HG03039 (cell line): ENCODE data around the gene ISCA1.
"Not testable (repeated sequence)": the region's sequence is repeated elsewhere in the genome, so short reads cannot be mapped to it uniquely, and the experiment has no call there.

Experiments used
- ATAC-seq: cut with Tn5 transposase; IDR thresholded peaks from one replicate; pipeline ENCODE4 v1.9.1; 2021; ENCODE audit warnings: mild to moderate bottlenecking, moderate library complexity; ENCODE audit not compliant: unreplicated experiment

ISCA1 gene

DNA sequence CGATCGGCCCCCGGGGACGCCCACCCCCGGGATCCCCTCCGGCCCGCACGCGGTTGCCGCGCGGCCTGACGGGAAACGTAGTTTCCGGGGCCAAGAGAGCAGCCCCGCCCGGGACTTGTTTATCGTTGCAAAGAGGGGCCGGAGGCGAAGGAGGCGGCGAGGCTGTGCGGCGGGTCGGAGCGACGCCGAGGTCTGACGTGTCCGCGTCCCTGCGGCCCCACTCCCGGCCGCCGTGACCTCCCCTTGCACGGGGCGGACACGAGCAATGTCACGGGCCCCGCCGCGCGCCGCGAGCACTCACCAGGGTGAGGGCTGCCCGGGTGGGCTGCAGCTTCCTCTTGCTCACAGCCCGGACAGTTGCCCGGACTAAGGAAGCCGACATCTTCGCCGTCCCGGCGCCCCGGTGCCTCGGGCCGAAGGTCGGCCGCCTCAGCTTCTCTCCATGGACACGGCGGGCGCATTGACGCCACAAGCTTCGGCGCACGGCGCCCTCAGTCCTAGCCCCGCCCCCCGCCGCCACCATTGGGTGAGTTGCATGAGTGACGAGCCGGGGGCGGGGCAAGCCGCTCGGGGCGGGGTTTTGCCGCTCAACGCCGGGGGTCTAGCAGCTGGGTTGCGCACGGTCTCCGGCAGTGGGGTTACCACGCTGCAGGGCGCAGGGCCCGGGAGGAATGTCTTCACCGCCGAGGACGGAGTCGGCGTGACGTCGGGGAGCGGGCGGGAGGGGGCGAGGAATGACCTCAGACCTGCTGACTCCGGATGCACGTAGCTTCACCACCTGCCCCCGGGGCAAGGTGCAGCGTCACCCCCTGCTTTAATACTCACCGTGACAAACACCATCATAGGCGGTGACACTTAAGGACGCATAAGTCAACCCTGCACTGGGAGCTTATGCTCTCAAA is at the start of gene ISCA1:
TSS of gene ISCA1 (minus strand) at position 462 of the 902 bp plus-strand sequence. CDS start at position 382, 80 bp downstream.
- ATAC-seq: peak; percentile 79

DNA sequence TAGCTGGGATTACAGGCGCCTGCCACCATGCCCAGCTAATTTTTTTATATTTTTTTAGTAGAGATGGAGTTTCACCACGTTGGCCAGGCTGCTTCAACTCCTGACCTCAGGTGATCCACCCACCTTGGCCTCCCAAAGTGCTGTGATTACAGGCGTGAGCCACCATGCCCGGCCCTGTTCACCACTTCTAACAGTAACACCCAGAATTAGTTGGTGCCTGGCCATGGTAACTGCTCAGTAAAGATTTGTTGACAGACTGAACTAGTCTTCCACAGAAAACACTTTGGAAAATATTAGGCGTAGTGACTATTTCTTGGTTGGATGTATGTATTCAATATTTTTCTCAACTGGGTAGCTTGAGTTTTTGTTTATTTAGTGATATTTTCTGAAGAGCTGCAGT is 47.8 kb upstream of the ISCA1 start:
- no peak for ATAC-seq

DNA sequence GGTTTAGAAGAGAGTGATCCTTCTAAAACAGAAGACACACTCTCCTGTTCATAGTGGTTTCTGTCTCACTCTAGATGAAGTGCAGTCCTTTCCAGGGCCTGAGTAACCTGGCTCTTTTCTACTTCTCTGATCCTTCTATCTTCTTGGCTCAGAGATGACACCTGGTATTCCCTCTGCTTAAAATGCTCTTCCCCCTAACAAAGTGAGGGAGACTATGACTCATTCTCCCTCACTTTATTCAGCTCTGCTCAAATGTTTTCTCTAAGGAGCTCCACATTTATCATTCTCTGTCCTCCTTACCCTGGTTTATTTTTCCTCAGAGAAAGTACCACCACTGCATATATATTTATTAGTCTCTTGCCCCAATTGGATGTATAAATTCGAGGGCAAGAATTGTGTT is 47.3 kb upstream of the ISCA1 start:
- ATAC-seq: no peak

DNA sequence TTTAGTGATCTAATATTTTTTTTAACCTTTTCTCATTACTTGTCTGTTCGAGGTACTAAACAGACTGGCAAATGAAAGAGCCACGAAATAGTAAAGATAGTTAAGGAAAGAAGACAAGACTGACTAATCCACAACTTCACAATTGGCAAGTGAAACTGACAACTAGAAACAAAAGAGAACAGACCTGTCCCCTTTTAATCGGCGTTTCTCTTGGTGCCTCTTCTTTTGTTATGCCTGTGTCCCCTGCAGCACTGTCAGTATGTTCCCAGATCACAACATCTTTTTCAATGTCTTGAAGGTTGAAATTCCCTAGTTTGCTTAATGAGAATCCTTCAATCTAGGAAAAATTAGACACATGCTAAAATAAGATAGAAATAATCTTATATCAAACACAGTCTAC is 45.8 kb upstream of the ISCA1 start:
- no peak for ATAC-seq

DNA sequence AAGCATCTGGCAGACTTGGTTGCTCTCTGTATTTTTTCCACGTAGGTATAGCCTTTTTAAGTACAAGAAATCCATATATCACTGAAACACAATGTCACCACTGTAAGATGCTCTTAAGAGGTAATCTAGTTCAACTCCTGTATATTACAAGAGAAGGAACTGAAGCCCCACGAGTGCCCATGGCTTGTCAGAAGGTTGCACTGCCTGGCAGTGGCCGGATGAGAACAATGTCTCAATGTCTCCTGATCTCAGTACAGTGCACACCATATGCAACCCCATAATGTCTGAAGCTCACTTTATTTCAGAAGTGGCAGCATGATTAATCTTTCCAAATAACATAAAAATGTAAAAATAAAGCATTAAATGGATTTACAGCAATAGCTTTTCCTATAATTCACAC is 44.2 kb upstream of the ISCA1 start:
- no peak for ATAC-seq

DNA sequence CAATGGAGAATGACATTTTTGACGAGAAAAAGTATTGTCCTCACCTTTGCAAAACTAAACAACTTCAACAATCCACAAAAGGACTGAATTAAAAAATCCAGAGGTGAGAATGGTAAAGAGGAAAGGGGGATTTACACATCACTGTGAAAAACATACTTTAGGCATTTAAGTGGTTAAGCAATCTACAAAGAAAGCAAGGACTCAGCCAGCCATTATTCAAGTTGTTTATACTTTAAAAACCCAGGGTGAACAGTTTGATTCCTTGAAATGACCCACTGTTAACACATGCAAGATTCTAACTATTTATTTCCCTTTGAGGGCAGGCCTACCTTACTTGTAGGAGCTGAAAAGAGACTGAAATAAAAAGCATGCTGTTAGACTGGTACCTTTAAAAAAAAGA is 42.6 kb upstream of the ISCA1 start:
- no peak for ATAC-seq

DNA sequence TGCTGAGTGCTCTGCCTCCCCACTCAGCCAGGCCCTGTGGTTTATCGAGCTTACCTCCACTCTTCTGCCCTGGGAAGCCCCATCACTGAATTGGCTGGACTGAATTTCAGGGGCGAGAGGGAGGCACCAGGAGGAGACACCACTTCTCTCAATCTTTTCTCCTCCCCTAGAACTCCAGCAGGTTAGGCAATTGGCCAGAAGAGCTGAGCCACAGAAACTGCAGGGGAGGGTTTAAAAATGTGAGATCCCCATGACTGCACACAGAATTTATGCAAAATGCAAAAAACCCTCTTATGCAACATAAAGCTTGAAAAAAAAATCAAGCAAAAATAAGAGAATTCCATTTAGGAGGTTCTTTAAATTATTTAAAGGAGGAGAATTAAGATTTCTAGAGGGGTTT is 42.0 kb upstream of the ISCA1 start:
- no peak for ATAC-seq

DNA sequence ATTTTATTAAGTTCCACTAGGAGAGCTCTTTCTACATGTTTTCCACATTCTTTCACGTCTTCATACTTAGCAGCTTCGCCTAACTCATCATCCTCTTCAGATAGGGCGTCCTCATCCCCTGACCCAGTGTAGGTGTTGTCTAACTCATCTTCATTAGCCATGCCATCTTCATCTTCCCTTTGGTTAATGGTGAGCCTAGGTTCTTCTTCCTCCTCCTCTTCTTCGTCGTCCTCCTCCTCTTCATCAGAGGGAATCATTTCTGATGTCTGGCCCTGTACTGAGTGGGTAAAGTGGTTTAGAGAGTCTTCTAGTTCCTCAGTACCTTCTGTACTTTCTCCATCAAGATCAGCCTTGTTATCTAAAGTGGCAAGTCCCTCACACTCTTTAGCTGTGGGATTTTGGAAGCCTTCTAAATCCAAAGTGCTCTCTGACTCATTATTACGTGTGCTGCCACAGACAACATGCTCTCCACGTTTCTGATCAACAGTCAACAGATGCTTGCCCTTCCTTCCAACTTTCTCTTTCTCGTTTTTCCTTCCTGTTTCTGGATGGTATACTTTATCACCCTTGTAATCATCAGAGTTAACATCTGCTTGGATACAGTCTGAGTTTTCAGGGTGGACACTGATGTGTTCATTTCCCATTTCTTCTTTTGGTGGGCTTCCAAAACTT is 40.8 kb upstream of the ISCA1 start:
- ATAC-seq: no peak

DNA sequence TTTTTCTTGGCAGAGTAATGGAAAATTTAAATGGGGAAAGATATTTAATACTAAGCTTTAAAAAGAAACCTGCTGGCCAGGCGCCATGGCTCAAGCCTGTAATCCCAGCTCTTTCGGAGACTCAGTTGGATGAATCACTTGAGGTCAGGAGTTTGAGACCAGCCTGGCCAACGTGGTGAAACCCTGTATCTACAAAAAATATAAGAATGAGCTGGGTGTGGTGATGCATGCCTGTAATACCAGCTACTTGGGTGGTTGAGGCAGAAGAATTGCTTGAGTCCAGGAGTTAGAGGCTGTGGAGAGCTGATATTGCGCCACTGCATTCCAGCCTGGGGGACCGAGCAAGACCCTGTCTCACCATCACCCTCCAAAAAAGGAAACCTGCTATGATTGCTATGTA is 39.0 kb upstream of the ISCA1 start:
- ATAC-seq: no peak

DNA sequence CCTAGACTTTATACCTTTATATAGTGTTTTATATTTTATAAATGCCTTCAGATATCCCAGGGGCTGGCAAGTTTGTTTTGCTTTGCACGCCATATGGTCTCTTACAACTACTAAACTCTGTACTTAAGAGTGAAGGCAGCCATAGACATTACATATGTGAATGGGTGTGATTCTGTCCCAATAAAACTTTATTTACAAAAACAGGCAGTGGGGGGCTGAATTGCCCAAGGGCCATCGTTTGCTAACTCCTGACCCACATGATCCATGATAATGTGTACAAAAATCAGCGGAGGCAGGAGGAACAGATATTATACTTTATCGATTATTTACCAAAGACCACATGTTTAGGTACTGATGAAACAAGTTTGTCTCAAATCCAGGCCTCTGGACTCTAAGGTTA is 35.8 kb upstream of the ISCA1 start:
- no peak for ATAC-seq

DNA sequence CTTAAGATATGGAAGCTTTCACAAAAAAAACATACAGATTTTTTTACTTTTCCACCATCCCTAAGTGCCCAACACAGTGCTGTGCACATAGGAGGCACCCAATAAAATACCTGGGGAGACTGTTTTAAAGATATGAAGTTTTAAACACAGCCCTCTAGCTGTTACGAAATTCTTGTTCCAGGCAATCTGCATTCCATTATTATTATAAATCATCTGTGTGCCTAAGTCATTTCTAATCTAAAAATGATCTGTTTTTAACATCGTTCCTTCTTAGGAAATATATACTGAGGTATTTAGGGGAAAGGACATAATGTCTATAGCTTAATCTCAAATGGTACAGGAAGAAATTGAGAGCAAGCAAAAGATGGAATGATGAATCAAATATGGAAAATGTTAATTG is 32.7 kb upstream of the ISCA1 start:
- no peak for ATAC-seq

DNA sequence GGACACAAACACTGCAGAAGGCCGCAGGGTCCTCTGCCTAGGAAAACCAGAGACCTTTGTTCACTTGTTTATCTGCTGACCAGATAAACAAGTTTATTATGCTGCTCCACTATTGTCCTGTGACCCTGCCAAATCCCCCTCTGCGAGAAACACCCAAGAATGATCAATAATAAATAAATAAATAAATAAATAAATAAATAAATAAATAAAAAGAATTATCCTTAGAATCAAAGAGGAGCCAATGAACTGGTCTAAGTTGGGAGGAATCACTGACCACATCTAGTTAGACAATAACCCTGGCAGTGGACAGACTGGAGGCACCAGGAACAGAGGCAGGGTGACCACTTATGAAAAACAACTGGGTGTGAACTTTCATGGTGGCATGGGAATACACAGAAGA is 30.6 kb upstream of the ISCA1 start:
- ATAC-seq: not testable (repeated sequence)

DNA sequence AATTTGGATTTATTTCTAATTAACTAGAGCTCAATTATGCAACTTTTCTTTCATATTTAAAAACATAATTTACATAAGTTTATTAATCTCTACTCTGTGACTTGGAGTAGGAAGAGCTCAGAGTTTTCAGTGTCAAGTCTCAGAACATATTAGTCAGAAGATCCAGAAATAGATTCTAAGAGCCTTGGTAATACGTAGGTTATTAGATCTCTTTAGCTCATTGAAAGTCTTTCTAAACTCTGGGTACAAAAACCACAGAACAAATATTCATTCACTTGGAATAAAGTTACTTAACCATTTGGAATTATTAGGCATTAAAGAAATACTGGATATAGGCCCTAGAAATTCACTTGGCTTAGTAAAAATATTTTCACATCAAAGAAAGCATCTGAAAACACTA is 26.3 kb upstream of the ISCA1 start:
- no peak for ATAC-seq

DNA sequence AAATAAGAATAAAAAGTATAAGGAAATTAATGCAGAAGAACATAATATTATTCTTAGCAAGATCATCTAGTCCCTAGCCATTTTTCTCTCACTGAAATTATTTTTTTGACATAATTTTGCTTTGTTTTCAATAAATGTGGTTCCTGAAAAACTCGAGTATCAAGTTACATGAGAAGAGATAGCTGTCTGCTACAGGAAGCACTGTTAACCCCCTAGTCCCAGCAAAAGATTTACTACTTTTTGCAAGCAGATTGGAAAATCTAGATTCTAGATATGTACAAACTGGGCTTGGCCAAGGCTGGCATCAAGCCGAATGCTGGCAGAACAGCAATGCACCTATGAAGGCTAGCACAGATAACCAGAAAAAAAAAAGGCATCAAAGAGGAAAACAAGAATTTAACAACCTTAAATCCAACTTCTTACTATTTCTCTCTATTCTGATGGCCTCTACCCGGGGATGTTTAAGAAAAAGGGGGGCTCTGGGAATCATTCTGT is 21.9 kb upstream of the ISCA1 start:
- no peak for ATAC-seq

DNA sequence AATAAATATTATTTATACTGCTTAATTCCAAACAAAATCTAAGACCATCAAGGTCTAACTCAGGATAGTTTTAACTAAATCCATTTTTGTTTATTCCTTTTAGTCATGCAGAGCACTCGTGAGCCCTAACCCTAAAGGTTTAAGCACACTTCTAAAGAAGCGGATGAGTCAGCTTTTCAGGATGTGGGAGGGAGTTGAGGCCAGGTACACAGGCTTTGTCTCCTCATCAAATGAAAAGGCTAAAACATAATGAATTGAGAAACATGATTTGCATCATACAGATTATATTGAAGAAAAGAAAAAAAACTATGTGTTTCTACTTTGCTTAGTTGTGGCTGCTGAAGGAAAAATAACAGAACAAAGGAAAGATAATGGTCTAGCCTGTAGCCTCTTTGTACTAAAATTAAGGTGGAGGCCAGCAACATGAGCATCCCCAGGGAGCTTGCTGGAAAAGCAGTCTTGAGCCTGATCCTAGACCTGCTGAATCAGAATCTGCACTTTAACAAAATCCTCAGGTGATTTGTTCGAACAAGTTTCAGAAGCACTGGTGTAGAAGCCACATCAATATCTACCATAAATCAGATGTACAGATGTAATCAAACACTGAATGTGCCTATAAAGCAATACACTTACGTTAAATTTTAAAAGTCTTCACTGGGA is 21.1 kb upstream of the ISCA1 start:
- ATAC-seq: no peak

DNA sequence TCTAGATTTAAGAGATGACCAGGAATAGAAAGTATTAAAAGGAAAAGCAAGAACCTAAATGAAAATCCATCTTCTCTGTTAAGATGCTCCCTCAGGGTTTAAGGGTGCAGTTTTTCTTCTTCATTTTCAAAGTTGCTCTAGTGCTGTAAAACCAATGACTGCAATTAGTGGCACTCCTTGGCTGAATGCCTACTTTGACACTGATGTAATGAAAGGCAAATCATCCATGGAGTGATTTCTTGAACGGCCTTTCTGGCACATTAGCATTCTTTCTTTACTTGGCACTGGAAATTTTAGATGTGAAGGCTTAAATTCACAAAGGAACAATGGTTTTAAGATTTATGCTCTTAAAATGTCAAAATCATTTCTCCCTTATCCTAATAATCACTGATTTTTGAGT is 19.3 kb upstream of the ISCA1 start:
- no peak for ATAC-seq

DNA sequence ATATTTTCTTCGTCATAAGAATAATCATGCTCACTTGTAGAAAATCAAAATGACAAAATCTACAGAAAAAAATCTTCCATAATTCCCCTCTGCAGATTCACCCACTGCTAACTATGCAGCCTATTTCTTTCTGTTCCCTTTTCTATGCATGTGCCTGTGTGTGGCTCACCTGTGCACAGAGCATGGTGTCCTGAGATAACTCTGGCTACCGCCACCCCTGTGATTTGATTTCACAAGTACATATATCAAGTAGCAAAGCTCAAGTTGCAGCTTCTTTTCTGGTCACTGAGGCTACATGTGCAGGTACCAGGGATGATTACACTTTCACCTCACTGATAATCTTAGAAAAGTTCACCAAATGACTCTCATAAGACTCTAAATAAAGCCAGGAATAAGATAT is 18.4 kb upstream of the ISCA1 start:
- ATAC-seq: no peak

DNA sequence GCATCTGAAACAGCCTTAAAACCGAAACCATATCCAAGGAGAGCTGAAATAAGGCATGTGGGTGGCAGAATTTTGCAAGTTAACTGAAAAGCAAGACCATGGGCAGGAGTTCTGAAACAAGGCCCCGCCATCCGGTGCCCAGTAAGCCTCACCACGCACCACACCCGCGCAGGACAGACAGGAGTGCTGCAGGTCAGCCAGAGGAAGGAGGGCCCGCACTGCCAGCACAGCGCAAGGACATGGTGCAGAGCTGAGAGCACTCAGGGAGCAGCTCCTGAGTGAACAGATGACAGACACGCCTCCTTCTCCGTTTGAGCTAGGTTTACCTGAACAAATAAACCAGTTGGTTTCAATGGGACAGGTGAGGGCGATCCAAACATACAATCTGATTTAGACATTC is 16.5 kb upstream of the ISCA1 start:
- no peak for ATAC-seq

DNA sequence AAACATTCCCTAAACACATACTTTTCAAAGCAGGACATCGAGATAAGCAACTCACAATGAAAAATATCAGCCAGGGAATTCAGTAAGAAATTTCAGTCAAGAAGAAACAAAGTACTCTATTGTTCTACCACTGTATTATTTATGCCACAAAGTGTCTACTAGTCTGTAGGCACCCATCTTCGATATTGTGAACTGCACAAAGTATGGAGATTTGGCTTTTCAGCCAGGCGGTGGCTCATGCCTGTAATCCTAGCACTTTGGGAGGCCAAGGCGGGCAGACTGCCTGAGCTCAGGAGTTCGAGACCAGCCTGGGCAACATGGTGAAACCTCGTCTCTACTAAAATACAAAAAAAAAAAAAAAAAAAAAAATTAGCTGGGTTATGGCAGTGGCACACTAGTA is 8.0 kb upstream of the ISCA1 start:
- not testable (repeated sequence) for ATAC-seq

DNA sequence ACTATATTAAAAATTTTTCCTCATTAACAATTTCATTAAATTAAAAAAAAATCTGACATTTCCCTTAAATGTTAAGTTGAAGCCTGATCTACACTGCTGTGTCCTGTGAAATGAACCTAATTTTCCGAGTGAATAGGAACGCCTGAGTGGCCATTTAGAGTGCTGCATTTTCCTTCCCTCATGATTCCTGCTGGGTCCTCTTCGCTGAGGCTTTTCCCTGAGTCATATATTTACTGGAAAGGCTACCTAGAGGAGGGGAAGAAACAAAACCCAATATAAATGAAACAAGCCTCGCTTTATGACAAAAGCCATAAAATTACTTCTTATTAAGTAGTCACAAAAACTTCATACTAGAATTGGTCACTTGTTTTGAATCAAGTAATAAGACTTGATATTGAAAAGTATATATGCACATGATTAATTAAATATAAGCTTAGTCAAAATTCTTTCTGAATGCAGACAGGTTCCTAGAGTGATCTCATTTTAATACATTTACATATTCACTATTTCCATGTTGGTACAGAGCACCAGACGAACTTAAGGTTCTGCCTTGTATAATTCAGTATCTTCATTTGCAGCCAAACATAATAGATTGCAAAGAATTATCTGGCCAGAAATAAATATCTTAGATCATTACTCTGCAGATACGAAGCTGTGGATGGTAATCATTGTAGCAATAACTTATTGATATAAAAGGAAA is 6.3 kb upstream of the ISCA1 start:
- no peak for ATAC-seq

DNA sequence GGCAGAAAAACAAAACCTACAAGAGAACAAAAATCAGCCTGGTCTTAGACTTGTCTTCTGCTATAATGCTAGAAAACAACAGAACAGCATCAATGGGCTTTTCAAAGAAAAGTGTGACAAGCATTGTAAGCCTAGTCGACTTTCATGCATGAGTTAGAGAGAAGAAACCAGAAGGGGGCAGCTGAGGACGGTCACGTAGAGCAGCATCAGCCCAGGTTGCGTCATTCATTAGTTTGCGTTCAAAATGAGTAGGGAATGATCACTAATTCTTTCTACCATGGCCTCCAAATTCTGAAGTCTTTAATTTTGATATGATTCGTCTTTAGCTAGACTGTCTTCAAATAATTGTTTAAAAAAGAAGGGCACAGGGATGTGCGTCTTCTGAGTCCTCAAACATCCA is 4.7 kb upstream of the ISCA1 start:
- ATAC-seq: no peak
